GM19372 (cell line): ENCODE measurements around the gene MBD4.
"Not testable (repeated sequence)": the region's sequence is repeated elsewhere in the genome, so short reads cannot be mapped to it uniquely, and the experiment has no call there.

Experiments used
- ATAC-seq: cut with Tn5 transposase; IDR thresholded peaks from one replicate; pipeline ENCODE4 v1.9.1; 2021; ENCODE audit warnings: mild to moderate bottlenecking, low read depth, moderate library complexity; ENCODE audit not compliant: unreplicated experiment

MBD4 gene

GRCh38 chr3:129439817-129440617 lies at the start of gene MBD4, which contains the start of gene IFT122:
Gene MBD4, minus strand, starts transcription at chr3:129439948. Its CDS starts 115 bp downstream, at chr3:129439833.
Gene IFT122, plus strand, starts transcription at chr3:129440224. Its CDS starts 107 bp downstream, at chr3:129440331.
- peak; percentile 86 for ATAC-seq

- not testable (repeated sequence) for ATAC-seq
Observed at GRCh38 chr3:129489258-129489657, 49.5 kb upstream of the MBD4 start.

- not testable (repeated sequence) for ATAC-seq
Observed at GRCh38 chr3:129487868-129488335, 48.2 kb upstream of the MBD4 start.

- no peak for ATAC-seq
Observed at GRCh38 chr3:129487183-129487867, 47.6 kb upstream of the MBD4 start.

- ATAC-seq, result no peak
Observed at GRCh38 chr3:129486664-129487035, 46.9 kb upstream of the MBD4 start.

GRCh38 chr3:129485721-129486663 lies 46.2 kb upstream of the MBD4 start:
- ATAC-seq, result no peak

- not testable (repeated sequence) for ATAC-seq
Observed at GRCh38 chr3:129485146-129485545, 45.4 kb upstream of the MBD4 start.

GRCh38 chr3:129483870-129484269 lies 44.1 kb upstream of the MBD4 start:
- ATAC-seq, result no peak

GRCh38 chr3:129482721-129483120 lies 43.0 kb upstream of the MBD4 start:
- no peak for ATAC-seq

- ATAC-seq, result no peak
Observed at GRCh38 chr3:129481766-129482332, 42.1 kb upstream of the MBD4 start.

GRCh38 chr3:129481225-129481765 lies 41.5 kb upstream of the MBD4 start:
- ATAC-seq, result not testable (repeated sequence)

GRCh38 chr3:129476586-129476985 lies 36.8 kb upstream of the MBD4 start:
- no peak for ATAC-seq

- ATAC-seq, result no peak
Observed at GRCh38 chr3:129475863-129476262, 36.1 kb upstream of the MBD4 start.

- no peak for ATAC-seq
Observed at GRCh38 chr3:129474984-129475804, 35.4 kb upstream of the MBD4 start.

- no peak for ATAC-seq
Observed at GRCh38 chr3:129473769-129474152, 34.0 kb upstream of the MBD4 start.

GRCh38 chr3:129473067-129473768 lies 33.5 kb upstream of the MBD4 start:
- no peak for ATAC-seq

GRCh38 chr3:129470861-129471260 lies 31.1 kb upstream of the MBD4 start:
- no peak for ATAC-seq

- no peak for ATAC-seq
Observed at GRCh38 chr3:129469026-129469425, 29.3 kb upstream of the MBD4 start.
